Measurements from ENCODE around the gene HSPB9. TPM values are rescaled to one million over a fixed set of nuclear protein-coding genes. Genes with fewer than 3 reads are reported as not detected.

Gene HSPB9
- total RNA-seq, 1 experiment from 2014 or later = 0.46 TPM

DNA sequence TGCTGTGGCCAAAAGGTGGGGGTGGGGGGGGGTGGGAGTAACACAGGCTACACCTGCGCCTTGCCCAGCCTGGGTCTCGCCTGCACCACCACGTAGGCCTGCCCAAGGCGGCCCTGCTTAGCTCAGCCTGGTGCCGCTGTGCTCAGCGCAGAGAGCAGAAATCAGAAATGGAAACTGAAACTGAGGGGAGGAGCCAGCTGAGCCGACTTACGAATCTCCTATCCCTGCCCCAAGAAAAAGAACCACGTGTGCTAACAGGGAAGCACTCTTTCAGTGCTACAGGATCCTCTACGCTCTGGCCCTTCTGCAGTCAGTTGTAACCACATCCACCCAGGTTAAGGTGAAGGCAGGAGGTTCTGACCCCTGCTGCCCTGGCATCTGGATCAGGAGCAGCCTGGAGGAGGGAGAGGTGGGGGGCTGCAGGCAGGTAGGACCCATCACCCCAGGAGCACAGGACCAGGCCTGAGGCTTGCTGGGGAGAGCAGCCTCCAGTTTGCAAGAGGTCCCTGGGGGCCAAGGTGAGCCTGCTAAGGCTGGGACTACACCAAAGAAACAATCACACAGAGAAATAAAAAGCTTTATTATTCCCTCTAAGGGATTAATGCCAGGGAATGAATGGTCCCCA lies 9.9 kb upstream of the HSPB9 start, which contains the start of gene DHX58:
Gene DHX58, minus strand, starts transcription at position 163 of the 625 bp plus-strand sequence. CDS start 822 bp downstream, outside the sequence.
- POLR2A ChIA-PET = interaction anchor here (0.6 kb wide), 1 partner anchor 141 kb away, joined by 5 read pairs; no protein-coding TSS in a partner anchor
- H3K27ac Mint-ChIP-seq = peak within 1 kb of the TSS; percentile 22
- no peak for TF ChIP-seq ARID4B (CRISPR knock-in tag; IDR thresholded peaks at IDR 0.05; ENCODE audit: borderline replicate concordance)
- TF ChIP-seq GABPB1 (CRISPR knock-in tag; IDR thresholded peaks at IDR 0.05) = no peak
- TF ChIP-seq IRF1 (CRISPR knock-in tag; IDR thresholded peaks at IDR 0.05) = no peak
- no peak for TF ChIP-seq ZNF396 (CRISPR knock-in tag; IDR thresholded peaks at IDR 0.05; ENCODE audit: borderline replicate concordance)
- TF ChIP-seq CREM (CRISPR knock-in tag; IDR thresholded peaks at IDR 0.05) = no peak
- no peak for TF ChIP-seq SMAD3 (CRISPR knock-in tag; IDR thresholded peaks at IDR 0.05; ENCODE audit: borderline replicate concordance)
- no peak for TF ChIP-seq EMX1 (CRISPR knock-in tag; IDR thresholded peaks at IDR 0.05)
- TF ChIP-seq ZNF423 (CRISPR knock-in tag; IDR thresholded peaks at IDR 0.05) = no peak
- TF ChIP-seq ZNF281 (CRISPR knock-in tag; IDR thresholded peaks at IDR 0.05) = no peak
- TF ChIP-seq, protein P1, sequence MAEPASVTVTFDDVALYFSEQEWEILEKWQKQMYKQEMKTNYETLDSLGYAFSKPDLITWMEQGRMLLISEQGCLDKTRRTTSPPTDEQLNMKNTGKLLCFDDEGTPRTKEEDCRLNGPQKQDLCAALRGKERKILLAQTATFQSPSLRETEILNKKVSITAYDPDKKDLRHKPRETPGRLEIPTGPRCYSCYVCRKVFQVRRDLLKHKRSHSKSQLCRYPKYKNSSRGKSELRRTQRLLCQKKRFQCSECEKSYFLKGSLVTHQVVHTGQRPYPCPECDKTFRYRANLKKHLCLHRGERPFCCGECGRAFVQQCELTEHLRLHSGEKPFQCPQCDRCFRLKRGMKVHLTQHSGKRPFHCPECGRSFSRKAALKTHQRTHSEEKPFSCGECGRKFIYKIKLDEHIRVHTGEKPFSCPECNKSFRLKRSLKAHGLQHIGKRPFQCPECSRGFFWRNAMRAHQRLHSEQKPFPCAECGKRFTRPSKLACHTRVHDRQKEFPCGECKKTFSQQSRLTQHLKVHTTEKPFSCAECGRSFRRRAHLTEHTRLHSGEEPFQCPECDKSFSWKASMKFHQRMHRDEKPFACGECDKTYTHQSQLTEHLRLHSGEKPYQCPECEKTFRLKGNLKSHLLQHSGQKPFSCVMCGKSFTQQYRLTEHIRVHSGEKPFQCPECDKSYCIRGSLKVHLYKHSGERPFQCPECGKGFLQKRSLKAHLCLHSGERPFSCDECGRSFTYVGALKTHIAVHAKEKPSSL (CRISPR knock-in tag; conservative IDR thresholded peaks at IDR 0.05) = no peak
- TF ChIP-seq, protein P2, sequence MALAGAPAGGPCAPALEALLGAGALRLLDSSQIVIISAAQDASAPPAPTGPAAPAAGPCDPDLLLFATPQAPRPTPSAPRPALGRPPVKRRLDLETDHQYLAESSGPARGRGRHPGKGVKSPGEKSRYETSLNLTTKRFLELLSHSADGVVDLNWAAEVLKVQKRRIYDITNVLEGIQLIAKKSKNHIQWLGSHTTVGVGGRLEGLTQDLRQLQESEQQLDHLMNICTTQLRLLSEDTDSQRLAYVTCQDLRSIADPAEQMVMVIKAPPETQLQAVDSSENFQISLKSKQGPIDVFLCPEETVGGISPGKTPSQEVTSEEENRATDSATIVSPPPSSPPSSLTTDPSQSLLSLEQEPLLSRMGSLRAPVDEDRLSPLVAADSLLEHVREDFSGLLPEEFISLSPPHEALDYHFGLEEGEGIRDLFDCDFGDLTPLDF (CRISPR knock-in tag; IDR thresholded peaks at IDR 0.05) = no peak
- CTCF ChIA-PET = interaction anchor here (0.8 to 4.2 kb wide), 14 partner anchors 8 to 153 kb away, joined by 3 to 27 read pairs (median 4); partner anchors contain the start of genes DNAJC7, HSPB9, KAT2A and NKIRAS2
- H3K4me1 Mint-ChIP-seq = peaks cover 17% of the 10 kb centered on the region
- no peaks in the 10 kb centered on the region for H3K27me3 Mint-ChIP-seq (ENCODE audit: low read depth)
- peaks cover 28% of the 10 kb centered on the region for H3K36me3 Mint-ChIP-seq
- ATAC-seq = peak; percentile 2; the same call in 1 of the 2 replicates
- no peaks in the 10 kb centered on the region for H3K9me3 Mint-ChIP-seq
- H3K4me3 Mint-ChIP-seq = no peak within 1 kb of the TSS
- no peak for DNase-seq (ENCODE audit: low spot score)
